K562 (cell line): ENCODE data around the gene PSME4. TPM values are rescaled to one million over a fixed set of nuclear protein-coding genes. Genes with fewer than 3 reads are reported as not detected.
A peak's percentile ranks its signal among the peaks of the same experiment; 100 is the strongest.

Experiments used
- ATAC-seq: fragments of 200-7000 bp; cut with Tn5 transposase; 3 replicates; pipeline ENCODE4 v1.9.1; 2020; ENCODE audit warnings: moderate library complexity
- BruUV-seq: library from RNA; stranded (reverse); fragments of 400-500 nt; replicated peaks from 2 replicates; lab custom pipeline; 2021; lab: Mats Ljungman, UMichigan
- CTCF ChIA-PET: fragments of 300-600 bp; formaldehyde crosslinking; extraction: SDS; loops from one replicate; lab custom pipeline; 2021; ENCODE audit warnings: low intra/inter-chr PET ratio; lab: Yijun Ruan, JAX
- POLR2A ChIA-PET: fragments of 300-600, 350-650 bp; sonication (Branson Sonifier 250); formaldehyde crosslinking; extraction: SDS; loops from one replicate; lab custom pipeline; 2021; ENCODE audit warnings: antibody characterized with exemption, inconsistent platforms; lab: Yijun Ruan, JAX
- DNase-seq, 4 experiments: peaks; one replicate each; pipeline versions ENCODE4 v3.0.0 to v3.0.0-alpha.2; 2011 to 2018; ENCODE audit warnings: low spot score in 3 of 4, mixed read lengths in 3 of 4; ENCODE audit errors: extremely low read depth in 1 of 4
- FAIRE-seq: peaks from 2 replicates; lab custom pipeline; 2011; peaks lifted over from hg19 to GRCh38; lab: Jason Lieb, UNC
- H2AFZ ChIP-seq: 2 replicates; pipeline ENCODE4 v1.6.0; 2011; ENCODE audit warnings: low read depth, low read length, control low read depth, inconsistent platforms
- H3K27ac ChIP-seq: fragments of 200-600 bp; 3 replicates; pipeline ENCODE4 v1.8.0; 2011; ENCODE audit warnings: low read depth, mild to moderate bottlenecking, control low read depth, inconsistent platforms, low read length, moderate library complexity, mixed read lengths; ENCODE audit errors: extremely low read depth
- H3K27me3 ChIP-seq, 2 experiments: fragments of 300-600 bp in 1 of 2; 2 replicates in 1 of 2; 3 replicates in 1 of 2; pipeline versions ENCODE4 v1.6.0 to v1.8.0; 2011; ENCODE audit warnings: inconsistent platforms in 2 of 2, low read length in 2 of 2, mild to moderate bottlenecking in 1 of 2, mixed read lengths in 1 of 2, moderate library complexity in 1 of 2; ENCODE audit not compliant: control insufficient read depth in 2 of 2, insufficient read depth in 2 of 2
- H3K36me3 ChIP-seq: fragments of 300-600 bp; 3 replicates; pipeline ENCODE4 v1.8.0; 2011; ENCODE audit warnings: mild to moderate bottlenecking, low read length, inconsistent platforms; ENCODE audit not compliant: control insufficient read depth, insufficient read depth
- H3K4me1 ChIP-seq, 2 experiments: fragments of 200-600 bp in 1 of 2; replicated peaks in 1 of 2; 2 replicates in 1 of 2; 3 replicates in 1 of 2; pipeline versions ENCODE4 v1.5.1 to v1.8.0; 2011; ENCODE audit warnings: inconsistent platforms in 2 of 2, low read length in 2 of 2, mild to moderate bottlenecking in 1 of 2, mixed read lengths in 1 of 2, moderate library complexity in 1 of 2; ENCODE audit not compliant: control insufficient read depth in 2 of 2, insufficient read depth in 2 of 2
- H3K4me2 ChIP-seq: 2 replicates; pipeline ENCODE4 v1.6.1; 2011; ENCODE audit warnings: low read length, control low read depth, inconsistent platforms, mixed read lengths; ENCODE audit not compliant: insufficient read depth
- H3K4me3 ChIP-seq: fragments of 200-600 bp; sonication (generic), shearing (Covaris generic); 2 replicates; pipeline ENCODE4 v1.5.1; 2016; ENCODE audit warnings: control low read depth, inconsistent platforms
- H3K79me2 ChIP-seq: fragments of 200-600 bp; 3 replicates; pipeline ENCODE4 v1.8.0; 2011; ENCODE audit warnings: low read length, inconsistent platforms; ENCODE audit not compliant: control insufficient read depth, insufficient read depth
- H3K9ac ChIP-seq, 2 experiments: 2 replicates each; pipeline versions ENCODE4 v1.6.0 to v1.6.1; 2011; ENCODE audit warnings: low read depth in 2 of 2, low read length in 2 of 2, control low read depth in 1 of 2, inconsistent platforms in 1 of 2, mild to moderate bottlenecking in 1 of 2, mixed read lengths in 1 of 2; ENCODE audit not compliant: insufficient read depth in 1 of 2
- H3K9me1 ChIP-seq: one replicate; pipeline ENCODE4 v1.6.0; 2011; ENCODE audit warnings: inconsistent platforms, mild to moderate bottlenecking, low read length, moderate library complexity; ENCODE audit not compliant: control insufficient read depth, insufficient read depth
- H3K9me3 ChIP-seq: replicated peaks from 2 replicates; pipeline ENCODE4 v1.5.1; 2011; ENCODE audit warnings: low read depth, low read length, inconsistent platforms; ENCODE audit not compliant: control insufficient read depth, insufficient read depth
- H4K20me1 ChIP-seq: replicated peaks from 2 replicates; pipeline ENCODE4 v1.6.1; 2011; ENCODE audit warnings: low read length, inconsistent platforms, mixed read lengths; ENCODE audit not compliant: control insufficient read depth, insufficient read depth
- HNRNPUL1 ChIP-seq: fragments of 200-400 bp; formaldehyde crosslinking; IDR thresholded peaks from 2 replicates; pipeline ENCODE4 v1.6.1; 2017; ENCODE audit warnings: low read length
- KDM5B ChIP-seq: fragments of 200-600 bp; sonication (generic); IDR thresholded peaks from 2 replicates; pipeline ENCODE4 v1.6.1; 2012; ENCODE audit warnings: low read depth, mild to moderate bottlenecking, moderate library complexity, low read length, control low read depth, inconsistent platforms; ENCODE audit not compliant: insufficient replicate concordance
- KLF10 ChIP-seq: fragments of 250-450 bp; sonication (Bioruptor Pico); IDR thresholded peaks from 2 replicates; pipeline ENCODE4 v1.6.1; 2021; ENCODE audit warnings: matching md5 sums
- MAX ChIP-seq: sonication (generic); formaldehyde crosslinking; IDR thresholded peaks from 2 replicates; pipeline ENCODE4 v1.9.0; 2022; ENCODE audit warnings: mild to moderate bottlenecking, missing genetic modification reagents
- POLR2G ChIP-seq: fragments of 200-400 bp; formaldehyde crosslinking; IDR thresholded peaks from 2 replicates; pipeline ENCODE4 v1.6.1; 2017; ENCODE audit warnings: low read depth, mild to moderate bottlenecking, antibody characterized with exemption, low read length, moderate library complexity
- SMAD1 ChIP-seq: fragments of 150-350 bp; IDR thresholded peaks from 2 replicates; pipeline ENCODE4 v1.6.1; 2014; ENCODE audit warnings: low read length, low read depth; ENCODE audit not compliant: partially characterized antibody
- ZC3H11A ChIP-seq: IDR thresholded peaks from 2 replicates; pipeline ENCODE4 v1.6.1; 2012; ENCODE audit warnings: low read depth, low read length, improper control_type of control experiment
- ZNF124 ChIP-seq: sonication (generic); formaldehyde crosslinking; IDR thresholded peaks from 2 replicates; pipeline ENCODE4 v1.8.1; 2022; ENCODE audit warnings: missing genetic modification reagents
- WGBS: fragments of 100-300 bp; shearing (Covaris generic); methylation state at CpG from one replicate; pipeline ENCODE4 v1.1.6; 2016; ENCODE audit warnings: low coverage, mixed read lengths; ENCODE audit not compliant: insufficient coverage; ENCODE audit errors: missing lambda C conversion rate; 5-methylcytosine and 5-hydroxymethylcytosine counted together
- in situ Hi-C: fragments of 300-500 bp; cut with MboI; formaldehyde crosslinking; loops from 4 replicates; pipeline ENCODE4 v1.15.0; 2018; ENCODE audit warnings: inconsistent platforms, mixed read lengths
- intact Hi-C: fragments of 100-400 bp; cut with micrococcal nuclease; formaldehyde crosslinking; loops from 2 replicates; pipeline ENCODE4 v1.14.2; 2022
- polyA plus RNA-seq, 8 experiments: library from polyadenylated mRNA; depleted of rRNA in 4 of 8; stranded (reverse) in 5 of 8; unstranded in 3 of 8; fragments of >200 nt; fragmentation: Nextera tagmentation in 2 of 8; fragmentation: Illumina TruSeq in 1 of 8; extraction: Ambion mirVana in 2 of 8; extraction: Trizol in 1 of 8; gene quantifications; 2 replicates each; pipeline versions ENCODE4 v1.2.1 to v1.2.3, GENCODE V29; 2011 to 2014; ENCODE audit warnings: inconsistent platforms in 1 of 8, missing spikeins in 1 of 8
- total RNA-seq, 7 experiments: library from RNA; depleted of rRNA in 6 of 7; stranded (reverse); fragments of >200 nt in 6 of 7; fragmentation: Illumina TruSeq in 2 of 7; extraction: Trizol in 2 of 7; gene quantifications; 2 replicates each; pipeline versions ENCODE4 v1.2.1 to v1.2.3, GENCODE V29; 2011 to 2021; ENCODE audit warnings: low replicate concordance in 1 of 7
- TF ChIP-seq, protein P1 (sequence below), 2 experiments: IDR thresholded peaks; 2 replicates each; pipeline ENCODE4 v1.6.1; 2011; ENCODE audit warnings: borderline replicate concordance in 1 of 2, control low read depth in 1 of 2, low read depth in 1 of 2, low read length in 1 of 2, mild to moderate bottlenecking in 1 of 2, mixed read lengths in 1 of 2, moderate library complexity in 1 of 2; ENCODE audit not compliant: insufficient read depth in 1 of 2, insufficient read length in 1 of 2, poor library complexity in 1 of 2, severe bottlenecking in 1 of 2; ENCODE audit errors: extremely low read depth in 1 of 2
- TF ChIP-seq, protein P2 (sequence below): IDR thresholded peaks from 2 replicates; pipeline ENCODE4 v1.6.1; 2011; ENCODE audit warnings: borderline replicate concordance, low read depth, mild to moderate bottlenecking, moderate library complexity, low read length; ENCODE audit not compliant: insufficient read depth, poor library complexity, severe bottlenecking
- TF ChIP-seq, protein P3 (sequence below): sonication (generic); formaldehyde crosslinking; IDR thresholded peaks from 2 replicates; pipeline ENCODE4 v1.8.1; 2022; ENCODE audit warnings: missing genetic modification reagents

Gene PSME4
- total and polyA plus RNA-seq, 9 of the 15 experiments (the other 6 are each of a cell fraction or from before 2014, with no cell fraction given), result 24.3 to 77.8 (median 40.5) TPM

DNA sequence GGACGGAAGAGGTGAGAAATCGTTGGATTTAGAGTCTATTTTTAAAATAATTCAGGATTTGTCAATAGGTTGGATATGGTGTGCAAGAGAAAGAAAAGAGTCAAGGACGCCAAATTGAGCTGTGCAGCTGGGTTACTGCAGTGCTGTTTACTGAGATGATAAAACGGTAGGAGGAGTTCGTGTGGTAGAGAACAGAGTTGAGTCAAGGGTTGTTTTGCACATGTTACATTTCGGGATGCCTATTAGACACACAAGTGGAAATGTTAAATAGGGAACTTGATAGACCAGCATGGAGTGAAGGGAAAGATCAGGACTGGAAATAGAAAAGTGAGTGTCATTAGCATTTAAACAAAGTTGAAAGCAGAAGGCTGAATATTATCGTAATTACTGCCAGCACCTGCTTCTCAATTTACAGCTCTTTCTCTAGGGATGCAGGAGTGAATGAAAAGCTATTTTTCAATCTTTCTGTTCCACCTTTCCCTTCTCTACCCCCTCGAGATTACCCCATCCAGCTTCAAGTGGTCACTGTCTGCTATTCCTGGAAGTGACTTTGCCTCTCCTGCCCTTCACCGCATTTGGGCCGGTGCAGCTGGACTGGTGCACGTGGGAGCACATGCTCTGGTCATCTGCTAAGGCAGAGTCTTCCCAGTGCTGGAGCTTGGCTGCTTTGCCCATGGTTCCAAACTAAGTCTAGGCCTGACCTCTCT is 141.4 kb downstream of the PSME4 start:
- H4K20me1 ChIP-seq, result no peaks in the 10 kb centered on the region
- no peak overlapping the region for H3K4me3 ChIP-seq
- CTCF ChIA-PET, result no interaction called here
- no peaks in the 10 kb centered on the region for H3K9me3 ChIP-seq
- H3K27ac ChIP-seq, result no peak overlapping the region
- POLR2A ChIA-PET, result interaction anchor here (0.5 to 0.6 kb wide), 2 partner anchors 19 to 100 kb away, joined by 3 read pairs; no protein-coding TSS in a partner anchor
- no peak for FAIRE-seq
- in situ Hi-C loops (no loop called here), intact Hi-C loops (loop anchor here (10.0 kb wide), 2 partner anchors 235 to 405 kb away; no protein-coding TSS in a partner anchor)
- H3K9me1 ChIP-seq, result no peaks in the 10 kb centered on the region
- H3K4me2 ChIP-seq, result no peak overlapping the region
- no TSS peak for BruUV-seq
- no peaks in the 10 kb centered on the region for H3K27me3 ChIP-seq
- 33% methylated on average over 11 of the region's 11 CpGs for WGBS
- H2AFZ ChIP-seq, result peak overlapping the region; percentile 38; the same call in 1 of the 2 replicates
- no peak overlapping the region for H3K9ac ChIP-seq
- no peaks in the 10 kb centered on the region for H3K4me1 ChIP-seq
- peak; percentile 58 for ATAC-seq
- H3K36me3 ChIP-seq, result no peaks in the 10 kb centered on the region
- DNase-seq, result no peak
- no peaks in the 10 kb centered on the region for H3K79me2 ChIP-seq
- TF ChIP-seq MAX (CRISPR knock-in tag), result peak; percentile 37; the same call in 1 of the 2 replicates
- TF ChIP-seq ZC3H11A, result no peak
- TF ChIP-seq, protein P1, sequence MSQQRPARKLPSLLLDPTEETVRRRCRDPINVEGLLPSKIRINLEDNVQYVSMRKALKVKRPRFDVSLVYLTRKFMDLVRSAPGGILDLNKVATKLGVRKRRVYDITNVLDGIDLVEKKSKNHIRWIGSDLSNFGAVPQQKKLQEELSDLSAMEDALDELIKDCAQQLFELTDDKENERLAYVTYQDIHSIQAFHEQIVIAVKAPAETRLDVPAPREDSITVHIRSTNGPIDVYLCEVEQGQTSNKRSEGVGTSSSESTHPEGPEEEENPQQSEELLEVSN (IDR thresholded peaks at IDR 0.05; ENCODE audit: borderline replicate concordance in 1 of 2, extremely low read depth in 1 of 2, insufficient read depth in 1 of 2, insufficient read length in 1 of 2, low read depth in 1 of 2, low read length in 1 of 2, poor library complexity in 1 of 2, severe bottlenecking in 1 of 2), result peak in 1 of 2 experiments; percentile 37
- no peak for TF ChIP-seq HNRNPUL1
- TF ChIP-seq, protein P2, sequence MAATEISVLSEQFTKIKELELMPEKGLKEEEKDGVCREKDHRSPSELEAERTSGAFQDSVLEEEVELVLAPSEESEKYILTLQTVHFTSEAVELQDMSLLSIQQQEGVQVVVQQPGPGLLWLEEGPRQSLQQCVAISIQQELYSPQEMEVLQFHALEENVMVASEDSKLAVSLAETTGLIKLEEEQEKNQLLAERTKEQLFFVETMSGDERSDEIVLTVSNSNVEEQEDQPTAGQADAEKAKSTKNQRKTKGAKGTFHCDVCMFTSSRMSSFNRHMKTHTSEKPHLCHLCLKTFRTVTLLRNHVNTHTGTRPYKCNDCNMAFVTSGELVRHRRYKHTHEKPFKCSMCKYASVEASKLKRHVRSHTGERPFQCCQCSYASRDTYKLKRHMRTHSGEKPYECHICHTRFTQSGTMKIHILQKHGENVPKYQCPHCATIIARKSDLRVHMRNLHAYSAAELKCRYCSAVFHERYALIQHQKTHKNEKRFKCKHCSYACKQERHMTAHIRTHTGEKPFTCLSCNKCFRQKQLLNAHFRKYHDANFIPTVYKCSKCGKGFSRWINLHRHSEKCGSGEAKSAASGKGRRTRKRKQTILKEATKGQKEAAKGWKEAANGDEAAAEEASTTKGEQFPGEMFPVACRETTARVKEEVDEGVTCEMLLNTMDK, result no peak
- no peak for TF ChIP-seq POLR2G
- TF ChIP-seq, protein P3, sequence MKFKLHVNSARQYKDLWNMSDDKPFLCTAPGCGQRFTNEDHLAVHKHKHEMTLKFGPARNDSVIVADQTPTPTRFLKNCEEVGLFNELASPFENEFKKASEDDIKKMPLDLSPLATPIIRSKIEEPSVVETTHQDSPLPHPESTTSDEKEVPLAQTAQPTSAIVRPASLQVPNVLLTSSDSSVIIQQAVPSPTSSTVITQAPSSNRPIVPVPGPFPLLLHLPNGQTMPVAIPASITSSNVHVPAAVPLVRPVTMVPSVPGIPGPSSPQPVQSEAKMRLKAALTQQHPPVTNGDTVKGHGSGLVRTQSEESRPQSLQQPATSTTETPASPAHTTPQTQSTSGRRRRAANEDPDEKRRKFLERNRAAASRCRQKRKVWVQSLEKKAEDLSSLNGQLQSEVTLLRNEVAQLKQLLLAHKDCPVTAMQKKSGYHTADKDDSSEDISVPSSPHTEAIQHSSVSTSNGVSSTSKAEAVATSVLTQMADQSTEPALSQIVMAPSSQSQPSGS (CRISPR knock-in tag), result no peak
- TF ChIP-seq KDM5B, result no peak
- no peak for TF ChIP-seq KLF10 (CRISPR knock-in tag)
- no peak for TF ChIP-seq ZNF124 (CRISPR knock-in tag)
- TF ChIP-seq SMAD1, result no peak
